ENCODE measurements around the gene LRRC17. TPM values are rescaled to one million over a fixed set of nuclear protein-coding genes. Genes with fewer than 3 reads are reported as not detected.

Gene LRRC17
- total and polyA plus RNA-seq, 9 of the 15 experiments (the other 6 are each of a cell fraction or from before 2014, with no cell fraction given), result 0.03 to 0.18 (median 0.12) TPM; not detected in 5

GRCh38 chr7:102992938-102993717 lies 80.3 kb downstream of the LRRC17 start (continued):
- no peak for TF ChIP-seq ZNF586 (CRISPR knock-in tag; conservative IDR thresholded peaks at IDR 0.05)
- no peak for TF ChIP-seq ZFX (CRISPR knock-in tag; IDR thresholded peaks at IDR 0.05)
- TF ChIP-seq POLR2H (tag; IDR thresholded peaks at IDR 0.05; ENCODE audit: low read depth), result peak; percentile 74; the same call in 1 of the 2 replicates
- TF ChIP-seq SIN3B (IDR thresholded peaks at IDR 0.05; ENCODE audit: low read depth), result no peak
- peak; percentile 95 for TF ChIP-seq PML (IDR thresholded peaks at IDR 0.05; ENCODE audit: low read length)
- no peak for TF ChIP-seq CCAR2 (IDR thresholded peaks at IDR 0.05; ENCODE audit: low read depth, low read length)
- no peak for TF ChIP-seq NR1H2 (CRISPR knock-in tag; IDR thresholded peaks at IDR 0.05)
- TF ChIP-seq HDAC2 (IDR thresholded peaks at IDR 0.05), result peak; percentile 86
- TF ChIP-seq FOXJ3 (CRISPR knock-in tag; IDR thresholded peaks at IDR 0.05), result no peak
- no peak for TF ChIP-seq CSDE1 (IDR thresholded peaks at IDR 0.05)
- no peak for TF ChIP-seq RBM39 (optimal IDR thresholded peaks at IDR 0.05; ENCODE audit: low read depth, low read length)
- TF ChIP-seq ZNF124 (CRISPR knock-in tag; IDR thresholded peaks at IDR 0.05), result no peak
- TF ChIP-seq HDAC8 (tag; IDR thresholded peaks at IDR 0.05), result no peak
- no peak for TF ChIP-seq ZNF253 (CRISPR knock-in tag; conservative IDR thresholded peaks at IDR 0.05)
- TF ChIP-seq CAMTA2 (CRISPR knock-in tag; conservative IDR thresholded peaks at IDR 0.05), result no peak
- TF ChIP-seq MEF2A (IDR thresholded peaks at IDR 0.05; ENCODE audit: control insufficient read depth, low read depth, low read length), result peak; percentile 81
- TF ChIP-seq ELF2 (CRISPR knock-in tag; IDR thresholded peaks at IDR 0.05), result no peak
- TF ChIP-seq RBFOX2 (IDR thresholded peaks at IDR 0.05; ENCODE audit: low read depth, low read length), result no peak
- no peak for TF ChIP-seq THAP12 (CRISPR knock-in tag; IDR thresholded peaks at IDR 0.05)
- TF ChIP-seq SMARCA4 (IDR thresholded peaks at IDR 0.05), result peak; percentile 98
- no peak for TF ChIP-seq SAP30 (IDR thresholded peaks at IDR 0.05; ENCODE audit: borderline replicate concordance, insufficient read depth, low read depth, low read length, poor library complexity, severe bottlenecking)
- no peak for TF ChIP-seq PTBP1 (IDR thresholded peaks at IDR 0.05; ENCODE audit: low read depth, low read length)
- peak in 1 of 2 experiments; percentile 87; a peak in 1 of 3 replicates for TF ChIP-seq CBX3 (IDR thresholded peaks at IDR 0.05; ENCODE audit: borderline replicate concordance in 1 of 2, low read length in 2 of 2)
- peak; percentile 93 for TF ChIP-seq CHAMP1 (IDR thresholded peaks at IDR 0.05)
- no peak for TF ChIP-seq ZNF165 (CRISPR knock-in tag; IDR thresholded peaks at IDR 0.05; ENCODE audit: borderline replicate concordance)
- no peak for TF ChIP-seq MAFK (IDR thresholded peaks at IDR 0.05; ENCODE audit: low read length)
- no peak for TF ChIP-seq ZC3H8 (IDR thresholded peaks at IDR 0.05)
